GM12864 (cell line): ENCODE data around the gene SYNE1.

ENCODE experiments used
- DNase-seq: peaks from one replicate; pipeline ENCODE4 v3.0.0-alpha.2; 2011; ENCODE audit warnings: low read depth
- H3K4me3 ChIP-seq: 2 replicates; pipeline ENCODE4 v1.5.1; 2011; ENCODE audit warnings: mild to moderate bottlenecking, low read depth, low read length, control low read depth
- TF ChIP-seq, protein P1 (sequence below): IDR thresholded peaks from 2 replicates; pipeline ENCODE4 v1.5.1; 2011; ENCODE audit warnings: low read depth, mild to moderate bottlenecking, moderate library complexity, low read length, control low read depth, inconsistent platforms; ENCODE audit errors: missing control alignments

The SYNE1 gene

DNA sequence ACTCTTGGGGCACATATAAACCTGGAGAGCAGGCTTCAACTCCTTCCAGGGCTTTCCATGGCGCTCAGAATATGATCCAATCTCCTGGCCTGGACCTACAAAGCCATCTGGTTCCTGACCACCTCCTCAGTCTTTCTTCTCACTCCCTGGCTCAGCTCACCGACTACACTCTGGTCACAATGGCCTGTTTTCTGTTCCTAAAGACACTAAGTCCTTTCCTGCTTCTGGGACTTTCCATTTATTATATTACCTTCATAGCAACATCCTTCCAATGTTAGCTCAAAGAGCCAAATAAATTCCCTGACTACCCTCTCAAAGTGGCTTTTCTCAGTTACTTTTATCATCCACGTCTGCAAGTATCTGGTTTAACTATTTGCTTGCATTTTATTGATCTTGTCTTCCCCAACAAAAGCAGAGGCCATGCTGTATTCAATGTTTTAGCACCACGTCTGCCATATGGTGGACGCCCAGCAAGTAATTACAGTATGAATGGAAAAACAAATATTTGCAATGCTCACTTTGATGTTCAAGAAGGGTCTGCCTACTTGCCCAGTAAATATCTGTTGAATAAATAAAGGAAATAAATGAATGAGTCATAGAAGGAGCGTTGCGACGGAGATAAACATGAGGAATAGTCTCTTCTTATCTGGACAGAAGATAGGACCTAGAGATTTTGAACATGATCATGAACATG, 501.3 kb downstream of the SYNE1 start:
- TF ChIP-seq, protein P1, sequence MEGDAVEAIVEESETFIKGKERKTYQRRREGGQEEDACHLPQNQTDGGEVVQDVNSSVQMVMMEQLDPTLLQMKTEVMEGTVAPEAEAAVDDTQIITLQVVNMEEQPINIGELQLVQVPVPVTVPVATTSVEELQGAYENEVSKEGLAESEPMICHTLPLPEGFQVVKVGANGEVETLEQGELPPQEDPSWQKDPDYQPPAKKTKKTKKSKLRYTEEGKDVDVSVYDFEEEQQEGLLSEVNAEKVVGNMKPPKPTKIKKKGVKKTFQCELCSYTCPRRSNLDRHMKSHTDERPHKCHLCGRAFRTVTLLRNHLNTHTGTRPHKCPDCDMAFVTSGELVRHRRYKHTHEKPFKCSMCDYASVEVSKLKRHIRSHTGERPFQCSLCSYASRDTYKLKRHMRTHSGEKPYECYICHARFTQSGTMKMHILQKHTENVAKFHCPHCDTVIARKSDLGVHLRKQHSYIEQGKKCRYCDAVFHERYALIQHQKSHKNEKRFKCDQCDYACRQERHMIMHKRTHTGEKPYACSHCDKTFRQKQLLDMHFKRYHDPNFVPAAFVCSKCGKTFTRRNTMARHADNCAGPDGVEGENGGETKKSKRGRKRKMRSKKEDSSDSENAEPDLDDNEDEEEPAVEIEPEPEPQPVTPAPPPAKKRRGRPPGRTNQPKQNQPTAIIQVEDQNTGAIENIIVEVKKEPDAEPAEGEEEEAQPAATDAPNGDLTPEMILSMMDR, result no peak
- no peak overlapping the region for H3K4me3 ChIP-seq
- no peak for DNase-seq

DNA sequence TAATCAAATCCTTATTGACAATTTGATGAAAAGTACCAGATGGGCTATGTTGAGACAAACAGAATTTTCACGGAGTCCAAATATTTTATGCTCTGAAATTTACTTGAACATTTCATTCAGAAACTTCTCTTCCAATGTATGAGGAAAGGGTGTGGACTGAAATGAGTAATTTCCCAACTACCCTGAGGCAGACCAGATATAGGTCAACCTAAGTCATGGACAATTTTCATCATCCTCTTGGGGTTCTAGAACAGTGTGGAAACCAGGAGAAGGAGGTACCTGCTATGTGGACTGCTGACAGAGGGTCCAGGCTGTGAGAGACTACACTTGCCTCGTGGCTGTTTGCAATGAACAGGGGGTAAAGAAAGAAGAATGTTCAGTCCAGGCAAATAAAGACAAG, 506.7 kb downstream of the SYNE1 start:
- TF ChIP-seq, protein P1, result no peak
- DNase-seq, result no peak
- H3K4me3 ChIP-seq, result no peak overlapping the region

DNA sequence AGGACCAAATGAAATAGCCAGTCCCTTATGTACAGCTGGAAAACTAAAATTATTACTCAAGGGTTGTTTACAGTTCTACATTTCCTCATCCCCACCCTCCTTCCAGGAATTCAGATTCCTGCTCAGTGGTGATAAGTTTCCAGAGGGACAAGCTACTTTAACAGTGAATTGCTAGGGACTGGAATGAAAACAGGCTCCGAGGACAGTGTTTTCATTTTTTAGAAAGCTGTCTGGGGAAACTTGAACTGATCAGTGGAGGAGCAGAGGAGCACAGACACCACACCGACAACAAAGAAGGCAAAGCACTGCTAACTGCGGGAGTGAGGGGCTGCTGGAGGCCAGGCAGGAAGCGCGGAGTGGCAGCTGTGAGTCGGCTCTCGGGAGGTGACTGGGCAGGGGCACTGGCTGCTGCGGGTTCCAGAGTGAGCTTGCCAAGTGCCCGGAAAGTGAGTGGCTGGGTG, 507.4 kb downstream of the SYNE1 start:
- TF ChIP-seq, protein P1, result no peak
- H3K4me3 ChIP-seq, result no peak overlapping the region
- no peak for DNase-seq

DNA sequence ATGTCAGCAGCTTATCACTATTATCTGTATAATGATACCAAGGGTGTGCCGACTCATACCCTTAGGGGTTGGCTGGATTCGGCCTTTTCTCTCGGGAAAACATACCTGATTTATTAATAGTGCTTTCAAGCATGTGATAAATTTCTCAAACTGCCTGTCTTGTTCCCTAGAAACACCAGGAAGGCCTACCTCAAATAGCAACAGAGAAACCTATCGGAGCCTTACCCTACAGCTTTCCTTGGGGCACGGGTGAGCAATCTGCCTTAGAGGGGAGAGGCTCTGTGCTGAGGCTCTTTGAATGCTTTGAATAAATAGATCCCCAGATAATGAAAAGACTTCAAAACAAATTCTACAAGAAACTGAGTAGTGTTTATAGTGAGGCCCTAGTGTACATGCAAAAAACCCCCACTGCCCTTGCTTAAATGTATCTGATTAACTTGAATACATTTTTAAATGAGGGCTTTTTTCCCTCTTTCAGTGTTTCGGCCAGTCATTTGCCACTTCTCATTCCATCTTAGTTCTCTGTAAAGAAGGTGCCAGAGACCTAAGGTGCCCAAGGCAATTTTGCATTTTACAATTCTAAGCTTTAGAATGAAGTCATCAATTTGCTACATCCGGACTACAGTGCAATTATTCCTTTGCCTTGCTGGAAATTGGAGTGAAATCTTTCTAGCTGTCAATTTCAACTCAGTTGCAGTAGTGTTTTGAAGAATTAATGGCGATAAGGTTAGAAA, 509.6 kb downstream of the SYNE1 start:
- no peak overlapping the region for H3K4me3 ChIP-seq
- TF ChIP-seq, protein P1, result no peak
- no peak for DNase-seq

DNA sequence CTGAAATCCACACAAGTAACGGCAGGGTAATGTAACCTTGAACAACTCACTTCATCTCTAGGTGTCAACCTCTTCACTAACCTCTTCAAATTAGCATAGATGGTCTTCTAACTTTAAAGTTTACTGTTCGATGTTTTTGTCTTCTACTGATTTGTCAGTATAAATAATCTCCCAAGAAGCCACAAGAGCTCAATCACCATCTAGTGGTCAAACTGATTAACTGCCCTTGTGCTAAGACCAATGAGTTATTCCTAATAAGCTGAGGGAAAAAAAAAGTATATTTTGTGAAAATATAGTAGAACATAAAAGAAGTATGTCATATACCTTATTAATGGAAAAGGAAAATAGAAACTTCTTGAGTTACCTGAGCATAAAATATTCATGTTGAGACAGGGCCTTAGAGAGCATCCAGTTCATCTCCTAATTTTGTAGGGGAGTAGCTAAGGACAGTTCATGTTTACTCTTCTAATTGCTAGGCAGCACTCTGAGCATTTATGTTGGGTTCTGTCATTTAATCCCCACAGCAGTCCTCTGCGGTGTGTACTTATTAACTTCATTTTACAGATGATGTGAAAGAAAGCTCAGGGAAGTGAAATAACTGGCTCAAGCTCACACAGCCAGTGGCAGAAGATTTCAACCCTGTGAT, 512.6 kb downstream of the SYNE1 start:
- DNase-seq, result peak; percentile 15
- TF ChIP-seq, protein P1, result peak; percentile 62
- no peak overlapping the region for H3K4me3 ChIP-seq

DNA sequence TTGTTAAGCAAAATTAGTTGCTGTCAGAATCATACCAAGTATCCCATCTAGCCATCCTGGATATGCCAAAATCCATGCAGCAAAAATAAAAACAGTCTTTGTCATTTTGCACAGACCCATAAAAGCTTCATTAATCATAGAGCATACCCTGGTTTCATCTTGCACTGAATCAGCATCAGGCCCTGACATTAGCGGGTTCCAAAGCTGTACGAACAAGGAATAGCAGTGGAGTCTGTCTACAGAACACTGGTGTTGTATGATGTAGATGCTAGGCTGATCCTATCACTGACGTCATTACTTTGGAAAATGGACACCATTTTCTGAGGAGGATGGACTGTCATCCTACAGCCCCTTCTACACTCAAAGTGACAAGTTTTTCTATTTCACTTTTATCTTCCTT, 514.1 kb downstream of the SYNE1 start:
- no peak for DNase-seq
- TF ChIP-seq, protein P1, result no peak

More for the DNA sequence above, 514.1 kb downstream of the SYNE1 start:
- H3K4me3 ChIP-seq, result no peak overlapping the region
